Prostate gland (tissue), 2 donors: ENCODE measurements around the gene HNRNPLL.

Experiments
- CTCF ChIP-seq, 4 experiments: fragments of 200-600 bp in 2 of 4; fragments of 450-650 bp in 2 of 4; sonication (generic) in 2 of 4; IDR thresholded peaks; 1 replicate in 3 of 4; 2 replicates in 1 of 4; pipeline ENCODE4 v1.5.1; 2016 to 2019; ENCODE audit warnings: antibody characterized with exemption in 4 of 4, mild to moderate bottlenecking in 2 of 4, moderate library complexity in 2 of 4
- POLR2A ChIP-seq: fragments of 450-650 bp; IDR thresholded peaks from one replicate; pipeline ENCODE4 v1.6.1; 2016; ENCODE audit warnings: antibody characterized with exemption, mild to moderate bottlenecking
- POLR2AphosphoS5 ChIP-seq: sonication (generic); formaldehyde crosslinking; IDR thresholded peaks from one replicate; pipeline ENCODE4 v1.6.1; 2017; ENCODE audit warnings: antibody characterized with exemption

- TF ChIP-seq POLR2A (peak; percentile 20), CTCF (IDR thresholded peaks at IDR 0.05) (no peak), POLR2AphosphoS5 (no peak)
Measured at GRCh38 chr2:38534746-38535403, 67.9 kb downstream of the HNRNPLL start.
